DMS 273 treated with DMSO at 0.1 percent for 48 hours (cell line): ENCODE measurements around the gene TADA1.

Experiments used
- DNase-seq: peaks from one replicate; lab custom pipeline; 2025; lab: John Stamatoyannopoulos, UW

TADA1 gene, protein sequence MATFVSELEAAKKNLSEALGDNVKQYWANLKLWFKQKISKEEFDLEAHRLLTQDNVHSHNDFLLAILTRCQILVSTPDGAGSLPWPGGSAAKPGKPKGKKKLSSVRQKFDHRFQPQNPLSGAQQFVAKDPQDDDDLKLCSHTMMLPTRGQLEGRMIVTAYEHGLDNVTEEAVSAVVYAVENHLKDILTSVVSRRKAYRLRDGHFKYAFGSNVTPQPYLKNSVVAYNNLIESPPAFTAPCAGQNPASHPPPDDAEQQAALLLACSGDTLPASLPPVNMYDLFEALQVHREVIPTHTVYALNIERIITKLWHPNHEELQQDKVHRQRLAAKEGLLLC

GRCh38 chr1:166875734-166876539 is at the start of gene TADA1:
TADA1 (minus strand) TSS chr1:166876264; CDS start chr1:166876233, 31 bp downstream.
- DNase-seq: peak; percentile 99

- no peak for DNase-seq
Measured at GRCh38 chr1:166924823-166925541, 48.9 kb upstream of the TADA1 start.

GRCh38 chr1:166920561-166921475 is 44.8 kb upstream of the TADA1 start:
- DNase-seq: no peak

- no peak for DNase-seq
Measured at GRCh38 chr1:166918956-166919316, 42.9 kb upstream of the TADA1 start.

- no peak for DNase-seq
Measured at GRCh38 chr1:166918088-166918955, 42.3 kb upstream of the TADA1 start.

DNA sequence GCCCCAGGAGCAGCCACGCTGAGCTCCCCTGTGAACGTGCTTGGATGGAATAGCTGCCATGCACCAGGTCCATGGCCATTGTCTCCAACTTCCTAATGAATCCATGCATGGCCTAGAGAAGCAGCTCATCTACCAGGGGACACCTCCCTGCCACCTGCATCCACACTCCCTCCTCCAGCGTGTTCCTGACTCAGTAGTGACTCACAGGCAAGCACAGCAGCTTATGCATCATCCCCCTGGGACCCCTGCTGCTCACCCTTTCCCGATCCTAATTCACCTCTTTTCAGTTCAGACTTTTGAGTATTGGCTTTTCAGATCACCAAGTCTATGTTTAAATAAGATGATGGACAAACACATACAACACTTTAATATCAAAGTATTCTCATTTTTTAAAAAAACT is 39.9 kb upstream of the TADA1 start:
- no peak for DNase-seq

- no peak for DNase-seq
Measured at GRCh38 chr1:166915042-166915441, 39.0 kb upstream of the TADA1 start.

GRCh38 chr1:166914111-166914510 is 38.0 kb upstream of the TADA1 start:
- no peak for DNase-seq

- DNase-seq: no peak
Measured at GRCh38 chr1:166911624-166912023, 35.6 kb upstream of the TADA1 start.

DNA sequence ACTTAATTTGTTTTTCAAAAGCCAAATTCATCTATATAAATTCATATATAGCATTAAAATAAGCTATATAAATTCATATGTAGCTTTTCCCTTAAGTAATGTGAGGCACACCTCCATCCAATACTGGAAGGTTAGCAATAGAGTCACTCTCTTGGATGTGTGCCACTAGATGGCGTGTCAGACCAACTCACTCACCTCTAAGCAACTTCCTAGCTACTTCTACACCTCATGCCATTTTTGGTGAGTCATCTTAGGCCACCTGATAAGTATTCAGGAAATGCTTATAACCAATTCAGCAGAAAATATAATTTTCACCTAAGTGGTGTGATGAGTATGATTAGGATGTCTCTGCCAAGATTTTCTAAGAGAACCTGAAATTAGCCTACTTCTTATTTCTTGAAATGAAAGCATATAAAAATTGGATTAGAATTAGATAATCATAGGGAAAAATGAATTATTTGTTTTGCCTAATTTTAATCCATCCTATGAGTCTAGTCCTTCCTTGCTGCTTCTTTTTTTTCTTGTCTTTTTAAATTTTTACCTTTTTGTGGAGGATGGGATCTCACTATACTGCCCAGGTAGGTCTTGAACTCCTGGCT is 34.4 kb upstream of the TADA1 start:
- DNase-seq: peak; percentile 52

- DNase-seq: no peak
Measured at GRCh38 chr1:166908942-166909341, 32.9 kb upstream of the TADA1 start.

GRCh38 chr1:166907763-166908162 is 31.7 kb upstream of the TADA1 start:
- DNase-seq: no peak

GRCh38 chr1:166907051-166907450 is 31.0 kb upstream of the TADA1 start:
- no peak for DNase-seq

DNA sequence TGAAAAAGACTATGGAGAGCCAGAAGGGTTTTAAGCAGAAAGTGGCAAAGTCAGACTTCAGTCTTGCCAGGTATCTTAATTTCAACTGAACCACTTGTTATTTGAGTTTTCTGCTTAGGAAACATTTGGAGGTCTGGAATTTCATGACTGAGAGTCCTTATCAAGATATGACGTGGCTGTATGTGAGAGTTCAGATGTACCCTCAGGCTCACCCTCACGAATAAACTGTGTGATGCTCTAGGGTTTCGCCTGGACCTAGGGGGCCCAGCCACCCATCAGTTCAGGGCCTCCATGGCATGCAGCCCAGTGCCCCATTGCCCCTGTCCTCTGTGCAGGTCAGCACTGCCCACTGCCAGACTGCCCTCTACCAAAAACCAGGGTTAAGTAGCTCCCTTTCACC is 30.6 kb upstream of the TADA1 start:
- no peak for DNase-seq

- no peak for DNase-seq
Measured at GRCh38 chr1:166905900-166906299, 29.8 kb upstream of the TADA1 start.

DNA sequence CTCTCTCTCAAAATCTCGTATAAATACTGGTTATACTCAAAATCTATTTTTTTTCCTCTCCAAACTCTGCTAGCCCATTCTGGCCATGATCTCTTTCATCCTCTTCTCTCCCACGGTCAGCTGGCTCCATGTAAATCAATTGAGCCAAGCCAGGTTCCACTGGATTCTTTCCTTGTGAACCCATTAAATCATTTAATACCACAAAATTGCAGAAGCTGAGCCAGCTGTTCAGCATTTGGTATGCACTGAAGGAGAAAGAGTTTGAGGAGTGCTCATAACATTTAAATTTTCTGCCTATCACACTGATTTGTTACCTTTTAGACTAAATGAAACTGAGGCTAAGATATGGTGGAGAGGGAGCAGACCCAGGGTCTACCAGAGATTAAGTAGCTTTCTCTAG is 29.1 kb upstream of the TADA1 start:
- DNase-seq: no peak

GRCh38 chr1:166903232-166903631 is 27.2 kb upstream of the TADA1 start:
- no peak for DNase-seq

DNA sequence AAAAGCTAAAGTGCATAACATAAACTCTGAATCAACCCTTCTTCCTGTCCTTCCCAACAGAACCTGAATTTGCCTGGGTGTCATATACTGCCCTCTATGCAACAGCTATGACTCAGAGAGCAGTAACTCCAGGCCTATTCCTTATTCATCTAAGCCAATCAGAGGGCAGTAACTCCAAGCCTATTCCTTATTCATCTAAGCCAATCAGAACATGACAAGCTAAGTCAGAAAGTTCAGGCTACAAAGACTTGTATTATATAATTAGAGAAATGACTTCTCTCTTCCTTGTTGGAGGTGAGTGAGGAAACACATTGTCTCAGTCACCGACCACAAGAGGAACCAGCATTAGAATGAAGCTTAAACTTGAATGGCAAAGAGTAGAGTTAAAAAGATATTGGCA is 26.2 kb upstream of the TADA1 start:
- no peak for DNase-seq

GRCh38 chr1:166900987-166901386 is 24.9 kb upstream of the TADA1 start:
- peak; percentile 16 for DNase-seq

GRCh38 chr1:166899769-166900168 is 23.7 kb upstream of the TADA1 start:
- no peak for DNase-seq
